HG03442 (cell line): ENCODE data around the gene DDR2.
"Not testable (repeated sequence)": the region's sequence is repeated elsewhere in the genome, so short reads cannot be mapped to it uniquely, and the experiment has no call there.

Source experiments
- ATAC-seq: cut with Tn5 transposase; IDR thresholded peaks from one replicate; pipeline ENCODE4 v1.9.1; 2021; ENCODE audit warnings: mild to moderate bottlenecking, moderate library complexity; ENCODE audit not compliant: unreplicated experiment

DDR2 gene

DNA sequence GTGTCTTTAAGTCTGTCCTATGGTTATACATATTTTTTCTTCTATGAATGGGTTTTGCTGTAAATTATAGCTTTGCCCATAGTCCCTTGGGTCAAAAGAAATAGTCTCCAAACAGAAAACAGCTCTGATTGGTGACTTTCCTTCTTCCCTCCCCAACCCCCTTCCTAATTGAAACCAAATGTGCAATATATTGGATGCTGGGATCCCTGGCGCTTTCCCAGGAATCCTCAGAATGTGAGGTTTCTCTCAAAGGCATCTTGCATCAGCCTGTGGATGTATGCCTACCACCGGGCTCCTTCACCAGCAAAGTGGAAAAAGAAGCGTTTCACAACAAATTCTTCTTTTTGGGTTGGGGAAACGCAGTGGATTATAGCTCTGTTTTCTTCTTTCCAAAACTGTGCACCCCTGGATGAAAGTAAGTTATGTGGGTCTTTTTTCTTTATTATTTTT, at the start of gene DDR2:
TSS of gene DDR2 (plus strand) at position 248 of the 450 bp plus-strand sequence. CDS start 86,600 bp downstream, outside the sequence.
- ATAC-seq: no peak

DNA sequence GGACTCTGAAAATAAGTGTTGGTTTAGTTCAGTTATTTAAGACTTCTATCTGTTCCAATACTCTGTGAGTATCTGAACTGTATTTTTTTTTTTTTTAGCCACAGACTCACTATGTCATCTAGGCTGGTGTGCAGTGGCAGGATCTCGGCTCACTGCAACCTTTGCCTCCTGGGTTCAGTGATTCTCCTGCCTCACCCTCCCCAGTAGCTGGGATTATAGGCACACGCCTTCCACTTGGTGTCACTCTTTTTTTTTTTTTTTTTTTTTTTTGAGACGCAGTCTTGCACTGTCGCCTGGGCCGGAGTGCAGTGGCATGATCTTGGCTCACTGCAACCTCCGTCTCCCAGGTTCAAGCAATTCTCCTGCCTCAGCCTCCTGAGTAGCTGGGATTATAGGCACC, 49.4 kb upstream of the DDR2 start:
- ATAC-seq: not testable (repeated sequence)

DNA sequence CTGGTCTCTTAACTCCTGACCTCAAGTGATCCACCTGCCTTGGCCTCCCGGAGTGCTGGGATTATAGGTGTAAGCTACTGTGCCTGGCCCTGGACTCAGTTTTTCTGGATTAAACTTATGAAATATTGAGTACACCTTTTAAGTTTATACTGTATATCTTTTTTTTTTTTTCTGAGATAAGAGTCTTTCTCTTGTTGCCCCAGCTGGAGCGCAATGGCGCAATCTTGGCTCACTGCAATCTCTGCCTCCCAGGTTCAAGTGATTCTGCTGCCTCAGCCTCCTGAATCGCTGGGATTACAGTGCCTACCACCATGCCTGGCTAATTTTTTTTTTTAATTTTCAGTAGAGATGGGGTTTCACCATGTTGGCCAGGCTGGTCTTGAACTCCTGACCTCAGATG, 47.2 kb upstream of the DDR2 start:
- ATAC-seq: not testable (repeated sequence)

DNA sequence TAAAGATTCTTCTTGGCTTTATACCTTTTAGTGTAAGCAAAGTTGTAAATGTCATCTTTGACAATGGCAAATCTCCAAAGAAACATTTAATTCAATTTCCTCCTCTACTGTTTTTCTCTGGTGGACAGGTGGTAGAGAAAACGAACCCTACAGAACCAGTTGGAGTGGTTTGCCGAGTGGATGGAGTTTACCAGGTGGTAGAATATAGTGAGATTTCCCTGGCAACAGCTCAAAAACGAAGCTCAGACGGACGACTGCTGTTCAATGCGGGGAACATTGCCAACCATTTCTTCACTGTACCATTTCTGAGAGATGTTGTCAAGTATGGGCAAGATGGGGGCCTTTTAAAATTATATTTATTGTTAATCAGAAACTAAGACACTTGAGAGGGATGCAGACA, 44.9 kb upstream of the DDR2 start:
- ATAC-seq: no peak

DNA sequence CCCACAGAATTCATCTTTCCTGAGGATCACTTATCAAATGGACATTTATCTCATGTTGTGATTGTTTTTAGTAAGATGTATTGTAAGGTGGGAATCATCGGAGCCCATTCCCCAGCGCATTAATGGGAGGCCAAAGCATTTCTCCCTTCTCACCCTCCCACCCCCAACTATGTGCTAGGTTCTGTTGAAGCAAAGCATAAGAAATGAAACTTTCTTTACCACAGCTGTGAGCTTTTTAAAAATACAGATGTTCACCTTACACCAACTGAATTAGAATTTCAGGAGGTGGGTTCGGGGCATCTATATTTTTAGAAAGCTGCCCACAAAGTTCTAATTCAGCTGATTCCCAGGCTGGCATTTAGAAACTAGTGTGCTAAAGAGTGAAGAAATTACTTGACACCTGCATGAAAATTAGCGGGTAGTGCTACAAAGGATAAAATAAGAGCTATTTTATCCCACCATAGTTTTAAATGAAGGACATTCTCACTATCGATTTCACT, 44.5 kb upstream of the DDR2 start:
- ATAC-seq: no peak

DNA sequence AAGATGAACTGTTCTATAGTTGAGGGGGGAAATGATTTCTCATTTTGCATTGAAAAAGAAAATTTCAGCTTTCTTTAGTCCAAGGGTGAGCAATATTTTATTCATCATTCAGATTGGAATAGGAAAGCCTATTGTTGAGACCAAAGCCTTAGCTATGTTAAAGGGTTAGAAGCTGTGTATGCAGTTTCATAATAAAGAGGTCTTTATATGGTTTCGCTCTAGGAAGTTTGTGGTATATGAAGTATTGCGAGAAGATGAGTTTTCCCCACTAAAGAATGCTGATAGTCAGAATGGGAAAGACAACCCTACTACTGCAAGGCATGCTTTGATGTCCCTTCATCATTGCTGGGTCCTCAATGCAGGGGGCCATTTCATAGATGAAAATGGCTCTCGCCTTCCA, 42.2 kb upstream of the DDR2 start:
- no peak for ATAC-seq

DNA sequence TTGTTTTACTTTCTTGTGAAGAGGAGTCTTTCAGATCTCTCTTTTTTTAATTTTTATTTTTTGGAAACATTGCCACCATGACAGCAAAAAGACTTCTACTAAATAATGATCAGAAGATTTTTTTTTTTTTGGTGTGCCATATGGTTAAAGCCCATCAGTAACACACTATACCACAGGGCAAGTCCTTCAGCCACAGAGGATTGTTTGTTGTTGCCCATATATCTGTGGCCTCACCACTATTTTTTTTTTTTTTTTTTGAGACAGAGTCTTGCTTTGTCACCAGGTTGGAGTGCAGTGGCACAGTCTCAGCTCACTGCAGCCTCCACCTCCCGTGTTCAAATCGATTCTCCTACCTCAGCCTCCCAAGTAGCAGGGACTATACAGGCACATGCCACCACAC, 41.6 kb upstream of the DDR2 start:
- ATAC-seq: no peak

DNA sequence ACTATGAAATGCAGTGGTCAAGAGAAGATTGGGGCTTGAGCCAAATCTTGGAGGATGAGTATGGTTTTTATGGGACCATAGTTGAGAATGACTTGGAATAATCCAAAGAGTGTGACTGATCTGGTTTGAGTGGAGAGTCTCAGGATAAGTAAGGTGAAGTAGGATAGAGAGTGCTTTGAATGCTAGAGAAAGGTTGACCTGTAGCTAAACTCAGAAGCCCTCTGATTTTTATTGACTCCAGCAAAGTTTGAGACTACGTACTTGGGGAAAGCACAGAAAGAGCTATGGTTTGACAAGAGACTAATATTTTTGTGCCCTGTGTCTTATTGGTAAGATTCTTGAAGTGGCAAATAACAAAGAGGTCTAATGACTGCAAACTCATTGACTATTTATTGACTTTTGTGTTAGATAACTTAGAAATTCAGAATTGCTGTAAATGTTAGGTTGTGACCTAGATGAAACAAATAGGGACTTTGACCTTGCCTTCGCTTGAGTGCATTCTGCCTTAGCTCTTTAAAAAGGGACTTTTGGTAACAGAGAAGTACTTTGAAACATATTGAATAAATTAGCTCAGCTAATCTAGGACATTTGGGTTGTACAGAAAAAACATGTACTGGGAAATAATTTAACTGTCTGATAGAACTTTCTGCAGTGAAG, 35.6 kb upstream of the DDR2 start:
- ATAC-seq: no peak

DNA sequence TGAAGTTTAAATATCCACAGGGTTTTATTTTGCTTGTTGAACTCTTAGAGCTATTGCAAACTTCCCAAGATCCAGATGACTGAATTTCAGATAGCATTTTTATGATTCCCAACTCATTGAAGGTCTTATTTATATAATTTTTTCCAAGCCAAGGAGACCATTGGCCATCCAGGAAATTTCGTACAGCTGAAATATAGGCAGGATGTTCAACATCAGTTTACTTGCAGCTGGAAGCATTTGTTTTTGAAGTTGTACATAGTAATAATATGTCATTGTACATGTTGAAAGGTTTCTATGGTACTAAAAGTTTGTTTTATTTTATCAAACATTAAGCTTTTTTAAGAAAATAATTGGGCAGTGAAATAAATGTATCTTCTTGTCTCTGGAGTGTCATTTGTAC, 32.8 kb upstream of the DDR2 start:
- ATAC-seq: no peak

DNA sequence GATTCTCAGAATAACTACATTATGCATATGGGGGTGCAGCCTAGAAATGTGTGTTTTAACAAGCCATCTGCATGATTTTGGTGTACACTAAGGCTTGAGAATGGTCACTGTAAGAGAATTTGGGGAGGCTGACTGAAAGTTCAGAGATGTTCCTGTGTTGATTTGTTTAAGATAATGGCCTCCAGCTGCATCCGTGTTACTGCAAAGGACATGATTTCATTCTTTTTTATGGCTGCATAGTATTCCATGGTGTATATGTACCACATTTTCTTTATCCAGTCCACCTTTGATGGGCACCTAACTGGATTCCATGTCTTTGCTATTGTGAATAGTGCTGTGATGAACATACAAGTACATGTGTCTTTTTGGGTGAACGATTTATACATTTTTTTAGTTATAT, 29.1 kb upstream of the DDR2 start:
- ATAC-seq: not testable (repeated sequence)

DNA sequence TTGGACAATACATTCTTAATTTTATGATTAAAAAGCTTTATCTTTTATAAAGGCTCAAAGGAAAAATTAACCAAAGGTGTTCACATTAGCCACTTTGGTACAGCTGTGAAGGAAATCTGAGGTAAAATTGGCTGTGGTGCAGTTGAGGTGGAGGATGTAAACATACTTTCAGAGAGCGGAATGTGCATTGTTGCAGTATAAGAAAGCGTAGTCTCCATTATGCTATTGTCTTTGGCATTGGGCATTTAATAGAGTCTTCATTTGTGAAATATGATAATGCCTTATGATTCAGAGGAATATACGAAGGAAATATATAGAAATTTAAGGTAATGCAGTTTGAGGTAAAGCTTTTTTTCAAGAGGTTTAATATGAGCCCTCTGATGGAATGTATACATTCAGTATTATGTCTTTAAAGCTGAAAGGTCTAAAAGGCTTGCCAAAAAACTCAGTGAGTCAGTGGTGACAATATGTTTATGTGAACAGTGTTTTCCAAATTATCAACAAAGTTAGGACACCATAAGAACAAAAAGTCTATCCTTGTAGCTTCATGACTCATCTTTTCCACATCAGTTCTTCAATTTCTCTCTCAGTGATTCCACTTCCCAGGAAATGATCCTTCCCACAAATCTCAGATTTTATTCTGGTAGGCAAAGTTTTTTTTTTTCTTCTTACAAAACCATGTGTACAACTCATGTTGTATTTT, 26.9 kb upstream of the DDR2 start:
- ATAC-seq: no peak

DNA sequence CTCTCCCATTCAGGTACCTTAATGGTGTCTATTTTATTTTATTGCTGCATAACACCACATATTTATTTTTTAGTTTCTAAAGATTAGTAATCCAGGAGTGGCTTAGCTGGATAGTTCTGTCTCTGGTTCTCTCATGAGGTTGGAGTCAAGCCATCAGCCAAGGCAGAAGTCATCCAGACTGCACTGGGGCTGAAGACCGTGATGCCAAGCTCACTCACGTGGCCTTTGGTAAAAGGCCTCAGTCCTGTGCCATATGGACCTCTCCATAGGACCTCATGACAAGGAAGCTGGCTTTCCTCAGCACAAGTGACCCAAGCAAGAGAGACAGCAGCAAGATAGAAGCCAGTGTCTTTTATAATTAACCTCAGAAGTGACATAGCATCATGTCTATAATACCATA, 23.0 kb upstream of the DDR2 start:
- no peak for ATAC-seq

DNA sequence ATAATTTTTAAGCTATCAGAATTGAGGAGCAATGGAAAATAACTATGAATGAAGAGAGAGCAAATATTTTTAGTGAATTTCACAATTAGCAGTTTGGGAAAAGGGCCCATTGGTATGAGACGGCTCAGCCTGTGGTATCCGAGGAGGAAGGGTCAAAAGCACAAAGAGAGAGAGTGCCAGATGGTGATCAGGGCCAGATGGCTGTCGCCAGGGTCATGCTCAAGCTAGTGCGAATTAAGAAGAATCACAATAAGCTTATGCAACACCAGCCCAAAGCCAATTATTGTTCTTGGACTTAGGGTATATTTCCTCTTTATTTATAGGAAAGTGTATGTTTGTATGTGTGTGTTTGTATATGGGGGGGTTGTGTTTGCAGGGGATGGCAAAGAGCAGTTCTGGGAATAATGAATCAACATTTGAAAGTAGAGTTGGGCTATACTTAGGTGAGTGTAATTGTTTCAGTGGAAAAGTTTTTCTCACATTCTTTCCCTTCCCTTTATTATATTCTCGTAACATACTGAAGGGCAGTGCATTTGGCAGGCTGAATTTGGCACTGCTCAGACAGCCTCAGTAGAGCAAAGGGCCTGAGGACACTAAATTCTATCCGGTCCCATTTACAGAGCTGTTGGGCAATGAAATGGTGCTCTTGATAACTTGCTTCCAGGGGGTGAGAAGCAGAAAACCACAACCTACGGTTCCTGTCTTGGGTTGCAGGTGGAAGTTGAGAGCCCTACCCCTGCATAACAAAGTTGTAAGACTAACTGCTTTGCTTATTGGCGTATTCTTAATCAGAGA, 19.5 kb upstream of the DDR2 start:
- no peak for ATAC-seq

DNA sequence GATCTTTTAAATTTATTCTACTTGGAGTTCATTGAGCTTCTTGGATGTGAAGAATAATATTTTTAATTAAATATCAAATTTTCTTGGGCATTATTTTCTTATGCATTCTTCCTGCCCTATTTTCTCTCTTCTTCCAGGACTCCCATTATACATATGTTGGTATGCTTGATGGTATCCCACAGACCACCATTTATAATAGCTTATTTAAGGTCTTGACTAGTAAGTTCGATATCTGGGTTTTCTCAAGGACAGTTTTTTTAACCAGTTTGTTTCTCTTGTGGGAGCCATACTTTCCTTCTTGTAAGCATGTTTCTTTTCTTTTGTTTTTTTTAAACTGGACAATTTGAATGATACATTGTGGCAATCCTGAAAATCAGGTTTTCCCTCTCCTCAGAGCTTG, 15.4 kb upstream of the DDR2 start:
- ATAC-seq: no peak

DNA sequence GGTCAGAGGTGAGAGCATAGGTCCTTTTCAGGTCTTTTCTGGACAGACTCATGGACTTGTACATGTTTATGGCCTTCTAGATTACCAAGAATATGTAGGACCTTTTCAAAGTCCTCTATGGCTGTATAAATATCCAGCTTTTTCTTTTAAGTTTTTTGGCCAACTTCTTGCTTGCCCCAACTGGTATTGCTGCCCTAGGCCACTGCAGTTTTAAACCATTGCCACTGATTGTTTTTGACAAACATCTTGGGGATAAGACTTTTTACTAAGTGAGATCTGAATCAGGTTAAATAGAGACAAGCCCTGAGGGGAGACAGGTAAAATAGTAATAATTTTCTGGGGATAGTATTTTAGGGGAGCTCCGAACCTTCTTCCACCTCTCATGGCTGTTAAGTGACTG, 14.8 kb upstream of the DDR2 start:
- no peak for ATAC-seq

DNA sequence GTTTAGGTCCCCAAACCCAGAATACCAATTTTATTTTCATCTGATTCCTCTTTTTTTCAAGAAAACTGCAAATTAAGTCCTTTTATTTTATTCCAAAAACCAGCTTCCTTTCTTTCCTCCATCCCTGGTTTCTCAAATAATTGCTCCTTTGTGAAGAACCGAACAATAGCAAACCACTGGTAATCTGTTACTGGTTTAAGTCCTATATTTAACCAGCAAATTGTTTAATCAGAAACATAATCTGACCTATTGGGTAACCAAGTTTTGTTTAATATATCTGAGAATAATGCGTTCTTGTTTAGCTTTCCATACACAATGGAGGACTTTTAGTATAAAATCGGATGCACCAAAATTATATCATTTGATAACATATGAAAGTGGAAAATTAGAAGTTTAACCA, 13.2 kb upstream of the DDR2 start:
- no peak for ATAC-seq

DNA sequence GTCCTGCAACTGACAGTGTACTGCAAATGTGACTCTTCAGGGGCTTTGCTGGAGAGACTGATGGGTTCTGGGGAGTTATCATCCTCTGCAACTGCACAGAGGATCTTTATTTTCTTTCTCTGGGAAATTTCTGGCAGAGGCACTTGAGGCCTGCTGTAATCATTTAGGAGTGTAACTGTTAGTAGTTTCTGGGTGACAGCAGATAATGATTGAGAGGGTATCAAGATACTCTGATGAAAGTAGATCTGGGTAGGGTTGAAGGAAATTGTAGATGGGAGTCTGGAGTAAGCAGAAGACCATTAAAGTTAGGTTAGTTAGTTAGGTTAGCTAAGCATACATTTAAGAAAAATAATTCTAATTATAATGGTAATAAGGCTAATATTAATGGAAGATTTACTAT, 11.0 kb upstream of the DDR2 start:
- ATAC-seq: no peak

DNA sequence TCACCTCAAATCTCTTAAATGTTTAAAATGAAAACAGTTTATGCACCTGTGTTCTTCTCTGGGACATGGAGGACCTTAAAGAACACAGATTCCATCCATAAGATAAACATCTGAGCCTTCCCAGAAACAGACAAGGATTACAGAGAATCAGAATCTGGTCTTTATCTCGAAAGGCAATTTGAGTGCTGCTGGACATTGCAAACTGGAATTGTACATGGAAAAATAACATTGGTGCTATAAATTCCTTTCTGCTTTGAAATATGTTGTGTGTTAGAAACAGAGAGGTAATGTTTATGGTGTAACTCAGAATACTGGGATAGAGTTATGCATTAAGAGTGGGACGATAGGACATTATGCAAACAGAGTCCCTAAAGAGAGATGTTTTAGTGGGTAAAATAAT, 6.6 kb upstream of the DDR2 start:
- no peak for ATAC-seq

DNA sequence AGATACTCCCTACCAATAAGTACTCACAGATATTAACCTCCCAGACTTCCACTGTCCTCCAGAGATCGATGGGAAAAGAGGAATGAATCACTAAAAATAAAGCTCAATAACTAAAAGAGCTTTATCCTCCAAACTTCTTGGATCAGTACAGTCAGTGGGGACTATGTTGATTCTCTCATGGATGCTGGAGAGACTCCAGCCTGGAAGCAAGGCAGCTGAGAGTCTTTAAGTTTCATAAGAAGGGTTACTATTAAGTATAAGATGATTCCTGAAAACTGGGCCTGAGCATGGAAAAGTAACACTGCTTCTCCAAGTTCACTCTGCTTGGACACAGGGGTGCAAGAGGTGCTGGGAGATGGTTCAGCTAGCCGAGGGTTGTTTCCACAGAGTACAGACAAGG, 6.2 kb upstream of the DDR2 start:
- ATAC-seq: no peak

DNA sequence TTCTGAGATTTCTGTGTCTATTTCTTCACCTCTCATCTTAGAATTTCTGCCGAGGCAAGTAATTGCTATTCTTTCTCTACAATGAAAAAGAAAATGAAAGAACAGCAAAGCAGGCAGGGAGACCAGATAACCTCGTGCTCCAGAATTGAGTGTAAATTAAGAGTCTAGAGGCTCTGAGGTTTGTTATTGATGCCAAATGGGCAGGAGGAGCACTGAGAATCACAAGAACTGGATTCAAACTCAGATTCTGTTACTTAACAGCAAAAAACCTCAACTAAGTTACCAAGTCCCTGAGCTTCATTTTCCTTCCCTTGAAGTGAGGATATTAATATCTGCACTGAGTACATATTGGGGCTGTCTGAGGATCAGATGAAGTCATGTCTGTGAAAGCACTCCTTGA, 5.5 kb upstream of the DDR2 start:
- no peak for ATAC-seq

DNA sequence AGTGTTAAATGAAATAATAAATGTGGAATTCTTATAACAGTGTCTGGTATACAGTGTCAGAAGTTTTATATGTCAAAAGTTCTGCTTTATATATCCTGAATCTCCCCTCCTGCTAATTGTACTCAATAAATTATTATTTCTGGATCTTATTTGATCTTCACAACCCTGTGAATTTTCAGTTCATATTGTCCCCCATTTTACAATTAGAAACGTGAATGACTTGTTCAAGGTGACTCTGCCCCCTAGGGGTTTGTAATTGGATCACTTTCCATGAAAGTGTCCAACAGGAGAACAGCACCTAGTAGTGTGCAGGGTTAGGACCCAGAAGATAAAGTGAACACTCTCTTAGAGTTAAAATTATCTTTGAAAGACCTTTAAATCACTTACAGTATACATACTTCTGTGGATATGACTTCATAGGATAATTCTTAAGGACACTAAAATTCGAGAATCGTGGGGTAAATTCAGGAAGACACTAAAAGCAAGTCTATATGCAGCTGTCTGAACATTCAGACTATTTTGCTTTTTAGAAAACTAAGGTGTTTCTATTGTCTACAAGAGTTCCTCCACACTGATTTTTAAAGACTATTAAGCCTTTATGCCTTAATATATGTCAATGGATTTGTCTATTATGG, 4.5 kb upstream of the DDR2 start:
- no peak for ATAC-seq
